ENCODE data around the gene TP53INP2. TPM values are rescaled to one million over a fixed set of nuclear protein-coding genes. Genes with fewer than 3 reads are reported as not detected.

The TP53INP2 gene
- total and polyA plus RNA-seq, 2 of the 13 experiments (the other 11 are each of a cell fraction or from before 2014, with no cell fraction given): 5.2 to 18.8 TPM

DNA sequence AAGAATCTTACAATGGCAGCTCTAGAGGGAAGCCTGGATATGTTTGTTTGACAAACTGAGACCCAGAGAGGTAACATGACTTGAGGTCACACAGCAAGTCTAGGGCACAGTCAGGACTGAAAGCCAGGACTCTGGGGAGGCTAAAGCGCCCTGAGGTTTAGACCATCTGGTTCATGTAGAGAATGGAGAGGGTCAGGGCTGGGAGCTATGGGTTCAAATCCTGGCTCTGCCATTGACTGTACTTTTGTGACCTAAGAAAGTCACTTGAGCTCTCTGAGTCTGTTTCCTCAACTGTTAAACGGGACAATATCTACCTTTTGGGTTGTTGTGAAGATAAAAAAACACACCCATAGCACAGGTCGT, 1.1 kb upstream of the TP53INP2 start (continued):
- TF ChIP-seq MXD4 (CRISPR knock-in tag; IDR thresholded peaks at IDR 0.05) (no peak), GZF1 (CRISPR knock-in tag; IDR thresholded peaks at IDR 0.05) (no peak), SRSF4 (IDR thresholded peaks at IDR 0.05; ENCODE audit: low read depth, low read length, poor library complexity, severe bottlenecking) (no peak), ZKSCAN1 (IDR thresholded peaks at IDR 0.05; ENCODE audit: low read length) (no peak), ZFP90 (CRISPR knock-in tag; IDR thresholded peaks at IDR 0.05; ENCODE audit: borderline replicate concordance) (0 out of 2 replicates have a peak, but pooled peaks have one; percentile 11), ZNF232 (CRISPR knock-in tag; IDR thresholded peaks at IDR 0.05; ENCODE audit: borderline replicate concordance) (no peak), HDAC2 (CRISPR knock-in tag; IDR thresholded peaks at IDR 0.05) (no peak), HNRNPLL (IDR thresholded peaks at IDR 0.05; ENCODE audit: low read depth, low read length, poor library complexity, severe bottlenecking) (no peak), ZNF431 (CRISPR knock-in tag; IDR thresholded peaks at IDR 0.05; ENCODE audit: borderline replicate concordance, low read depth) (no peak), RBAK (CRISPR knock-in tag; IDR thresholded peaks at IDR 0.05) (no peak), FOXK1 (CRISPR knock-in tag; IDR thresholded peaks at IDR 0.05; ENCODE audit: borderline replicate concordance, low read depth) (no peak), ZNF670 (CRISPR knock-in tag; IDR thresholded peaks at IDR 0.05; ENCODE audit: borderline replicate concordance) (no peak), ZBTB38 (CRISPR knock-in tag; IDR thresholded peaks at IDR 0.05) (no peak), ZNF121 (CRISPR knock-in tag; IDR thresholded peaks at IDR 0.05) (no peak), CREB1 (IDR thresholded peaks at IDR 0.05) (no peak), CREB1 (CRISPR knock-in tag; IDR thresholded peaks at IDR 0.05) (no peak)
- TF ChIP-seq, protein P1, sequence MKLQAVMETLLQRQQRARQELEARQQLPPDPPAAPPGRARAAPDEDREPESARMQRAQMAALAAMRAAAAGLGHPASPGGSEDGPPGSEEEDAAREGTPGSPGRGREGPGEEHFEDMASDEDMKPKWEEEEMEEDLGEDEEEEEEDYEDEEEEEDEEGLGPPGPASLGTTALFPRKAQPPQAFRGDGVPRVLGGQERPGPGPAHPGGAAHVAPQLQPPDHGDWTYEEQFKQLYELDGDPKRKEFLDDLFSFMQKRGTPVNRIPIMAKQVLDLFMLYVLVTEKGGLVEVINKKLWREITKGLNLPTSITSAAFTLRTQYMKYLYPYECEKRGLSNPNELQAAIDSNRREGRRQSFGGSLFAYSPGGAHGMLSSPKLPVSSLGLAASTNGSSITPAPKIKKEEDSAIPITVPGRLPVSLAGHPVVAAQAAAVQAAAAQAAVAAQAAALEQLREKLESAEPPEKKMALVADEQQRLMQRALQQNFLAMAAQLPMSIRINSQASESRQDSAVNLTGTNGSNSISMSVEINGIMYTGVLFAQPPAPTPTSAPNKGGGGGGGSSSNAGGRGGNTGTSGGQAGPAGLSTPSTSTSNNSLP (IDR thresholded peaks at IDR 0.05; ENCODE audit: low read depth, low read length): no peak
- TF ChIP-seq, protein P2, sequence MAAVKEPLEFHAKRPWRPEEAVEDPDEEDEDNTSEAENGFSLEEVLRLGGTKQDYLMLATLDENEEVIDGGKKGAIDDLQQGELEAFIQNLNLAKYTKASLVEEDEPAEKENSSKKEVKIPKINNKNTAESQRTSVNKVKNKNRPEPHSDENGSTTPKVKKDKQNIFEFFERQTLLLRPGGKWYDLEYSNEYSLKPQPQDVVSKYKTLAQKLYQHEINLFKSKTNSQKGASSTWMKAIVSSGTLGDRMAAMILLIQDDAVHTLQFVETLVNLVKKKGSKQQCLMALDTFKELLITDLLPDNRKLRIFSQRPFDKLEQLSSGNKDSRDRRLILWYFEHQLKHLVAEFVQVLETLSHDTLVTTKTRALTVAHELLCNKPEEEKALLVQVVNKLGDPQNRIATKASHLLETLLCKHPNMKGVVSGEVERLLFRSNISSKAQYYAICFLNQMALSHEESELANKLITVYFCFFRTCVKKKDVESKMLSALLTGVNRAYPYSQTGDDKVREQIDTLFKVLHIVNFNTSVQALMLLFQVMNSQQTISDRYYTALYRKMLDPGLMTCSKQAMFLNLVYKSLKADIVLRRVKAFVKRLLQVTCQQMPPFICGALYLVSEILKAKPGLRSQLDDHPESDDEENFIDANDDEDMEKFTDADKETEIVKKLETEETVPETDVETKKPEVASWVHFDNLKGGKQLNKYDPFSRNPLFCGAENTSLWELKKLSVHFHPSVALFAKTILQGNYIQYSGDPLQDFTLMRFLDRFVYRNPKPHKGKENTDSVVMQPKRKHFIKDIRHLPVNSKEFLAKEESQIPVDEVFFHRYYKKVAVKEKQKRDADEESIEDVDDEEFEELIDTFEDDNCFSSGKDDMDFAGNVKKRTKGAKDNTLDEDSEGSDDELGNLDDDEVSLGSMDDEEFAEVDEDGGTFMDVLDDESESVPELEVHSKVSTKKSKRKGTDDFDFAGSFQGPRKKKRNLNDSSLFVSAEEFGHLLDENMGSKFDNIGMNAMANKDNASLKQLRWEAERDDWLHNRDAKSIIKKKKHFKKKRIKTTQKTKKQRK (IDR thresholded peaks at IDR 0.05; ENCODE audit: low read length): no peak
- TF ChIP-seq, protein P3, sequence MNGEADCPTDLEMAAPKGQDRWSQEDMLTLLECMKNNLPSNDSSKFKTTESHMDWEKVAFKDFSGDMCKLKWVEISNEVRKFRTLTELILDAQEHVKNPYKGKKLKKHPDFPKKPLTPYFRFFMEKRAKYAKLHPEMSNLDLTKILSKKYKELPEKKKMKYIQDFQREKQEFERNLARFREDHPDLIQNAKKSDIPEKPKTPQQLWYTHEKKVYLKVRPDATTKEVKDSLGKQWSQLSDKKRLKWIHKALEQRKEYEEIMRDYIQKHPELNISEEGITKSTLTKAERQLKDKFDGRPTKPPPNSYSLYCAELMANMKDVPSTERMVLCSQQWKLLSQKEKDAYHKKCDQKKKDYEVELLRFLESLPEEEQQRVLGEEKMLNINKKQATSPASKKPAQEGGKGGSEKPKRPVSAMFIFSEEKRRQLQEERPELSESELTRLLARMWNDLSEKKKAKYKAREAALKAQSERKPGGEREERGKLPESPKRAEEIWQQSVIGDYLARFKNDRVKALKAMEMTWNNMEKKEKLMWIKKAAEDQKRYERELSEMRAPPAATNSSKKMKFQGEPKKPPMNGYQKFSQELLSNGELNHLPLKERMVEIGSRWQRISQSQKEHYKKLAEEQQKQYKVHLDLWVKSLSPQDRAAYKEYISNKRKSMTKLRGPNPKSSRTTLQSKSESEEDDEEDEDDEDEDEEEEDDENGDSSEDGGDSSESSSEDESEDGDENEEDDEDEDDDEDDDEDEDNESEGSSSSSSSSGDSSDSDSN (CRISPR knock-in tag; IDR thresholded peaks at IDR 0.05): no peak
- TF ChIP-seq, protein P4, sequence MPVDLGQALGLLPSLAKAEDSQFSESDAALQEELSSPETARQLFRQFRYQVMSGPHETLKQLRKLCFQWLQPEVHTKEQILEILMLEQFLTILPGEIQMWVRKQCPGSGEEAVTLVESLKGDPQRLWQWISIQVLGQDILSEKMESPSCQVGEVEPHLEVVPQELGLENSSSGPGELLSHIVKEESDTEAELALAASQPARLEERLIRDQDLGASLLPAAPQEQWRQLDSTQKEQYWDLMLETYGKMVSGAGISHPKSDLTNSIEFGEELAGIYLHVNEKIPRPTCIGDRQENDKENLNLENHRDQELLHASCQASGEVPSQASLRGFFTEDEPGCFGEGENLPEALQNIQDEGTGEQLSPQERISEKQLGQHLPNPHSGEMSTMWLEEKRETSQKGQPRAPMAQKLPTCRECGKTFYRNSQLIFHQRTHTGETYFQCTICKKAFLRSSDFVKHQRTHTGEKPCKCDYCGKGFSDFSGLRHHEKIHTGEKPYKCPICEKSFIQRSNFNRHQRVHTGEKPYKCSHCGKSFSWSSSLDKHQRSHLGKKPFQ (CRISPR knock-in tag; IDR thresholded peaks at IDR 0.05; ENCODE audit: insufficient replicate concordance): peak; percentile 2
- TF ChIP-seq, protein P5, sequence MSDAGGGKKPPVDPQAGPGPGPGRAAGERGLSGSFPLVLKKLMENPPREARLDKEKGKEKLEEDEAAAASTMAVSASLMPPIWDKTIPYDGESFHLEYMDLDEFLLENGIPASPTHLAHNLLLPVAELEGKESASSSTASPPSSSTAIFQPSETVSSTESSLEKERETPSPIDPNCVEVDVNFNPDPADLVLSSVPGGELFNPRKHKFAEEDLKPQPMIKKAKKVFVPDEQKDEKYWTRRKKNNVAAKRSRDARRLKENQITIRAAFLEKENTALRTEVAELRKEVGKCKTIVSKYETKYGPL (CRISPR knock-in tag; IDR thresholded peaks at IDR 0.05): no peak
